Embryonic facial prominence (tissue), 1 donor: ENCODE results near the gene CHRNA9.
"Not testable (repeated sequence)": the region's sequence is repeated elsewhere in the genome, so short reads cannot be mapped to it uniquely, and the experiment has no call there.

ENCODE experiments used
- DNase-seq: peaks from one replicate; pipeline ENCODE4 v3.0.0-alpha.2; 2016; ENCODE audit errors: extremely low spot score

Gene CHRNA9

GRCh38 chr4:40380647-40381046, 45.5 kb downstream of the CHRNA9 start:
- DNase-seq = no peak

- no peak for DNase-seq
These were observed 53.1 kb downstream of the CHRNA9 start for GRCh38 chr4:40388239-40388638.

GRCh38 chr4:40389986-40390385, 54.9 kb downstream of the CHRNA9 start:
- DNase-seq = no peak

- DNase-seq = not testable (repeated sequence)
These were observed 57.1 kb downstream of the CHRNA9 start for GRCh38 chr4:40392241-40392640.

GRCh38 chr4:40394236-40394635, 59.1 kb downstream of the CHRNA9 start:
- DNase-seq = peak; percentile 17

GRCh38 chr4:40395166-40395900, 60.2 kb downstream of the CHRNA9 start:
- no peak for DNase-seq

GRCh38 chr4:40395908-40396793, 61.0 kb downstream of the CHRNA9 start:
- DNase-seq = no peak

- DNase-seq = no peak
These were observed 64.4 kb downstream of the CHRNA9 start for GRCh38 chr4:40399578-40399977.

- DNase-seq = no peak
These were observed 66.0 kb downstream of the CHRNA9 start for GRCh38 chr4:40401096-40401495.

- no peak for DNase-seq
These were observed 66.5 kb downstream of the CHRNA9 start for GRCh38 chr4:40401631-40402030.

- DNase-seq = no peak
These were observed 67.4 kb downstream of the CHRNA9 start for GRCh38 chr4:40402556-40402955.

GRCh38 chr4:40403081-40403480, 67.9 kb downstream of the CHRNA9 start:
- no peak for DNase-seq
